SK-N-SH (cell line): ENCODE results near the gene CHST11. TPM values are rescaled to one million over a fixed set of nuclear protein-coding genes. Genes with fewer than 3 reads are reported as not detected.

Experiments used
- CTCF ChIA-PET: fragments of 300-600, 350-600 bp; formaldehyde crosslinking; extraction: SDS; loops from one replicate; lab custom pipeline; 2021; lab: Yijun Ruan, JAX
- POLR2A ChIA-PET: fragments of 350-600 bp; sonication (Branson Sonifier 250); formaldehyde crosslinking; extraction: SDS; loops from one replicate; lab custom pipeline; 2020; ENCODE audit warnings: antibody characterized with exemption, inconsistent platforms; lab: Yijun Ruan, JAX
- DNase-seq: peaks from one replicate; pipeline ENCODE4 v3.0.0; 2012
- H2AFZ ChIP-seq: fragments of 200-600 bp; sonication (generic); 2 replicates; pipeline ENCODE4 v1.8.1; 2016; ENCODE audit warnings: antibody characterized with exemption, mild to moderate bottlenecking, low read depth
- H3F3A ChIP-seq: fragments of 200-600 bp; sonication (generic); replicated peaks from 2 replicates; pipeline ENCODE3; 2016; ENCODE audit warnings: antibody characterized with exemption, mild to moderate bottlenecking; ENCODE audit not compliant: insufficient read depth
- H3K27ac ChIP-seq, 2 experiments: fragments of 200-500 bp in 1 of 2; fragments of 200-600 bp in 1 of 2; sonication (Bioruptor generic) in 1 of 2; sonication (generic), shearing (Covaris generic) in 1 of 2; 2 replicates each; pipeline versions ENCODE4 v1.5.1 to v1.6.1; 2014 to 2016; ENCODE audit warnings: low read depth in 2 of 2, inconsistent platforms in 1 of 2, low read length in 1 of 2, mild to moderate bottlenecking in 1 of 2, mixed read lengths in 1 of 2
- H3K27me3 ChIP-seq: fragments of 200-600 bp; sonication (generic), shearing (Covaris generic); 2 replicates; pipeline ENCODE4 v1.6.1; 2016; ENCODE audit warnings: mixed run types; ENCODE audit not compliant: insufficient read depth
- H3K36me3 ChIP-seq, 2 experiments: fragments of 200-500 bp in 1 of 2; fragments of 200-600 bp in 1 of 2; sonication (Bioruptor generic) in 1 of 2; sonication (generic) in 1 of 2; replicated peaks in 1 of 2; 2 replicates each; pipeline versions ENCODE3 to v1.5.1; 2014 to 2016; ENCODE audit warnings: low read length in 1 of 2, mild to moderate bottlenecking in 1 of 2; ENCODE audit not compliant: insufficient read depth in 2 of 2, control insufficient read depth in 1 of 2
- H3K4me1 ChIP-seq, 2 experiments: fragments of 200-500 bp in 1 of 2; fragments of 200-600 bp in 1 of 2; sonication (Bioruptor generic) in 1 of 2; sonication (generic), shearing (Covaris generic) in 1 of 2; 2 replicates each; pipeline versions ENCODE4 v1.5.1 to v1.6.1; 2014 to 2016; ENCODE audit warnings: low read depth in 1 of 2, low read length in 1 of 2, mixed run types in 1 of 2; ENCODE audit not compliant: insufficient read depth in 2 of 2, control insufficient read depth in 1 of 2
- H3K4me2 ChIP-seq: fragments of 200-600 bp; sonication (generic), shearing (Covaris generic); 2 replicates; pipeline ENCODE4 v1.6.1; 2017; ENCODE audit warnings: mixed run types
- H3K4me3 ChIP-seq, 2 experiments: fragments of 200-500 bp in 1 of 2; fragments of 200-600 bp in 1 of 2; sonication (Bioruptor generic) in 1 of 2; sonication (generic), shearing (Covaris generic) in 1 of 2; 2 replicates each; pipeline versions ENCODE4 v1.5.1 to v1.8.1; 2014 to 2016; ENCODE audit warnings: low read depth in 2 of 2, inconsistent platforms in 1 of 2, low read length in 1 of 2, mild to moderate bottlenecking in 1 of 2, mixed read lengths in 1 of 2, moderate library complexity in 1 of 2
- H3K79me2 ChIP-seq: fragments of 200-600 bp; sonication (generic); 2 replicates; pipeline ENCODE4 v1.8.1; 2017; ENCODE audit warnings: mild to moderate bottlenecking; ENCODE audit not compliant: insufficient read depth
- H3K9ac ChIP-seq: fragments of 200-600 bp; sonication (generic); 2 replicates; pipeline ENCODE4 v1.6.1; 2017; ENCODE audit warnings: mixed run types
- H3K9me2 ChIP-seq: fragments of 200-600 bp; sonication (generic); 2 replicates; pipeline ENCODE4 v1.6.1; 2017; ENCODE audit warnings: mixed run types
- H3K9me3 ChIP-seq: fragments of 200-600 bp; sonication (generic); 2 replicates; pipeline ENCODE4 v1.6.1; 2017; ENCODE audit warnings: mixed run types, mild to moderate bottlenecking, moderate library complexity
- H4K20me1 ChIP-seq: fragments of 200-600 bp; sonication (generic); 2 replicates; pipeline ENCODE4 v1.6.1; 2017; ENCODE audit warnings: mild to moderate bottlenecking, mixed run types; ENCODE audit not compliant: insufficient read depth
- CTCF ChIP-seq: fragments of 200-600 bp; sonication (generic); IDR thresholded peaks from 2 replicates; pipeline ENCODE4 v1.6.1; 2017; ENCODE audit warnings: antibody characterized with exemption, mild to moderate bottlenecking, moderate library complexity
- EP300 ChIP-seq, 2 experiments: IDR thresholded peaks; 2 replicates each; pipeline versions ENCODE4 v1.4.0 to v1.6.1; 2012; ENCODE audit warnings: borderline replicate concordance in 1 of 2, low read depth in 1 of 2, low read length in 1 of 2
- FOXM1 ChIP-seq: IDR thresholded peaks from 2 replicates; pipeline ENCODE4 v1.4.0; 2012; ENCODE audit warnings: low read depth, mild to moderate bottlenecking
- GABPA ChIP-seq: IDR thresholded peaks from 2 replicates; pipeline ENCODE4 v1.4.0; 2012; ENCODE audit warnings: low read depth, mild to moderate bottlenecking
- GATA2 ChIP-seq: sonication (generic); formaldehyde crosslinking; IDR thresholded peaks from 2 replicates; pipeline ENCODE4 v1.5.0; 2020; ENCODE audit warnings: mild to moderate bottlenecking, missing genetic modification reagents
- JUND ChIP-seq: IDR thresholded peaks from 2 replicates; pipeline ENCODE4 v1.4.0; 2012
- MEF2A ChIP-seq: IDR thresholded peaks from 2 replicates; pipeline ENCODE4 v1.4.0; 2012; ENCODE audit warnings: low read depth, borderline replicate concordance
- POLR2AphosphoS5 ChIP-seq: IDR thresholded peaks from 2 replicates; pipeline ENCODE4 v1.6.1; 2012; ENCODE audit warnings: low read depth, low read length
- RFX5 ChIP-seq: IDR thresholded peaks from 2 replicates; pipeline ENCODE4 v1.6.1; 2012; ENCODE audit warnings: mild to moderate bottlenecking, improper control_type of control experiment, low read length
- SIN3A ChIP-seq: IDR thresholded peaks from 2 replicates; pipeline ENCODE4 v1.6.1; 2012; ENCODE audit warnings: low read depth, mild to moderate bottlenecking, low read length, moderate library complexity, borderline replicate concordance
- TAF1 ChIP-seq: IDR thresholded peaks from 2 replicates; pipeline ENCODE4 v1.6.1; 2012; ENCODE audit warnings: low read depth, mild to moderate bottlenecking, low read length, moderate library complexity, borderline replicate concordance
- TCF12 ChIP-seq: IDR thresholded peaks from 2 replicates; pipeline ENCODE4 v1.4.0; 2012
- USF2 ChIP-seq: fragments of 150-350 bp; IDR thresholded peaks from 2 replicates; pipeline ENCODE4 v1.6.1; 2017; ENCODE audit warnings: antibody characterized with exemption, low read length, low read depth, borderline replicate concordance
- YY1 ChIP-seq: IDR thresholded peaks from 2 replicates; pipeline ENCODE4 v1.4.0; 2012; ENCODE audit warnings: low read depth, mild to moderate bottlenecking
- ZBTB33 ChIP-seq: IDR thresholded peaks from 2 replicates; pipeline ENCODE4 v1.4.0; 2012; ENCODE audit warnings: low read depth, borderline replicate concordance
- WGBS: methylation state at CpG from one replicate; pipeline ENCODE4 v1.1.6; 2017; ENCODE audit warnings: low lambda C conversion rate; 5-methylcytosine and 5-hydroxymethylcytosine counted together
- polyA plus RNA-seq, 3 experiments: library from polyadenylated mRNA; depleted of rRNA; stranded (reverse); fragments of >200 nt; gene quantifications; 2 replicates each; pipeline ENCODE4 v1.2.3, GENCODE V29; 2012
- TF ChIP-seq, protein P1 (sequence below): IDR thresholded peaks from 2 replicates; pipeline ENCODE4 v1.6.1; 2012; ENCODE audit warnings: mild to moderate bottlenecking, low read depth, low read length, moderate library complexity
- TF ChIP-seq, protein P2 (sequence below): IDR thresholded peaks from 2 replicates; pipeline ENCODE4; 2012

CHST11 gene
- polyA plus RNA-seq, 1 of the 3 experiments (the other 2 are of a cell fraction): 18.6 TPM

DNA sequence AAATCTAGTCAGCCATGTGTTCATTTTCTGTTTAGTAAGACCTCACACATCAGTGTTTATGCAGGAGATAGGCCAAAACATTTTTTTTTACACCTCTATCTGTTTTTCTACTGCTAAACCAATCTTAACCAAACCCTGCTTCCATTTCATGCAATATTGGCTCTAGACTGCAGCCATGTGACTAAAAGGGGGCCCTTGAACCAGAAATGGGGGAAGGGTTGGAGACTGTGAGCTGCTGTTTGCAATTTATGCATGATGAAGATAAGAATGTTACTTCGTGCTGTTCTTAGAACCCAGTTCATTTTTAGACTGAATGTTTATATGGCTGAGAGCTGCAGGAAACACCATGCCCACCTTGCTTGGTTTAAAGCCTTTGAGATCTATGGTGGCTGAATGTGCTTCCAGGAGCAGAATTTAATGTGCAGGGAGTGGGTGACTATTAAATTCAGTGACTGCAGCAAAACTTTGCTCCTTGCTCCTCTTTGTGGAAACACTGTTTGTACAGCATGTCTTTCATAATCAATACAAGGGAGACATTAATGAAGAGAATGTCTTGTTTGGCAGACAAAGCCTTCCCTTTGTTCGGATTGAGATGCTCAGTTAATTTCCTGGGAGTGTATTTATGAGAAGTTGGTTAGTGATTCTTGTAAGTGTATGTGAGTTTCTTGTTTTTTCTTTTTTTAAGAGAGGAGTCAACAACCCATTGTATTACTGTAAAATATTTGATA, 53.6 kb downstream of the CHST11 start:
- POLR2A ChIA-PET: no interaction called here
- Histone ChIP-seq H3K4me3 (no peak overlapping the region), H3K4me2 (no peak overlapping the region), H3K9me2 (no peaks in the 10 kb centered on the region), H4K20me1 (no peaks in the 10 kb centered on the region), H3K27me3 (no peaks in the 10 kb centered on the region), H2AFZ (no peak overlapping the region), H3K9me3 (no peaks in the 10 kb centered on the region), H3F3A (no peaks in the 10 kb centered on the region), H3K79me2 (no peaks in the 10 kb centered on the region), H3K4me1 (peaks cover 0 to 1% of the 10 kb centered on the region in 2 experiments; a peak in 1 of 4 replicates), H3K9ac (no peak overlapping the region), H3K36me3 (no peaks in the 10 kb centered on the region), H3K27ac (no peak overlapping the region)
- CTCF ChIA-PET: no interaction called here
- no peak for DNase-seq
- TF ChIP-seq, protein P1, sequence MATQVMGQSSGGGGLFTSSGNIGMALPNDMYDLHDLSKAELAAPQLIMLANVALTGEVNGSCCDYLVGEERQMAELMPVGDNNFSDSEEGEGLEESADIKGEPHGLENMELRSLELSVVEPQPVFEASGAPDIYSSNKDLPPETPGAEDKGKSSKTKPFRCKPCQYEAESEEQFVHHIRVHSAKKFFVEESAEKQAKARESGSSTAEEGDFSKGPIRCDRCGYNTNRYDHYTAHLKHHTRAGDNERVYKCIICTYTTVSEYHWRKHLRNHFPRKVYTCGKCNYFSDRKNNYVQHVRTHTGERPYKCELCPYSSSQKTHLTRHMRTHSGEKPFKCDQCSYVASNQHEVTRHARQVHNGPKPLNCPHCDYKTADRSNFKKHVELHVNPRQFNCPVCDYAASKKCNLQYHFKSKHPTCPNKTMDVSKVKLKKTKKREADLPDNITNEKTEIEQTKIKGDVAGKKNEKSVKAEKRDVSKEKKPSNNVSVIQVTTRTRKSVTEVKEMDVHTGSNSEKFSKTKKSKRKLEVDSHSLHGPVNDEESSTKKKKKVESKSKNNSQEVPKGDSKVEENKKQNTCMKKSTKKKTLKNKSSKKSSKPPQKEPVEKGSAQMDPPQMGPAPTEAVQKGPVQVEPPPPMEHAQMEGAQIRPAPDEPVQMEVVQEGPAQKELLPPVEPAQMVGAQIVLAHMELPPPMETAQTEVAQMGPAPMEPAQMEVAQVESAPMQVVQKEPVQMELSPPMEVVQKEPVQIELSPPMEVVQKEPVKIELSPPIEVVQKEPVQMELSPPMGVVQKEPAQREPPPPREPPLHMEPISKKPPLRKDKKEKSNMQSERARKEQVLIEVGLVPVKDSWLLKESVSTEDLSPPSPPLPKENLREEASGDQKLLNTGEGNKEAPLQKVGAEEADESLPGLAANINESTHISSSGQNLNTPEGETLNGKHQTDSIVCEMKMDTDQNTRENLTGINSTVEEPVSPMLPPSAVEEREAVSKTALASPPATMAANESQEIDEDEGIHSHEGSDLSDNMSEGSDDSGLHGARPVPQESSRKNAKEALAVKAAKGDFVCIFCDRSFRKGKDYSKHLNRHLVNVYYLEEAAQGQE: no peak
- TF ChIP-seq GATA2 (no peak), GABPA (no peak), RFX5 (no peak), JUND (no peak), TCF12 (no peak)
- TF ChIP-seq, protein P2, sequence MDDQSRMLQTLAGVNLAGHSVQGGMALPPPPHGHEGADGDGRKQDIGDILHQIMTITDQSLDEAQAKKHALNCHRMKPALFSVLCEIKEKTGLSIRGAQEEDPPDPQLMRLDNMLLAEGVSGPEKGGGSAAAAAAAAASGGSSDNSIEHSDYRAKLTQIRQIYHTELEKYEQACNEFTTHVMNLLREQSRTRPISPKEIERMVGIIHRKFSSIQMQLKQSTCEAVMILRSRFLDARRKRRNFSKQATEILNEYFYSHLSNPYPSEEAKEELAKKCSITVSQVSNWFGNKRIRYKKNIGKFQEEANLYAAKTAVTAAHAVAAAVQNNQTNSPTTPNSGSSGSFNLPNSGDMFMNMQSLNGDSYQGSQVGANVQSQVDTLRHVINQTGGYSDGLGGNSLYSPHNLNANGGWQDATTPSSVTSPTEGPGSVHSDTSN: no peak
- WGBS: 78% methylated on average over 2 of the region's 2 CpGs

GRCh38 chr12:104510873-104511440, 54.2 kb downstream of the CHST11 start:
- H3K9me2 ChIP-seq: no peaks in the 10 kb centered on the region
- H3K9ac ChIP-seq: no peak overlapping the region
- no peak overlapping the region for H3K4me2 ChIP-seq
- CTCF ChIA-PET: no interaction called here
- H3K27me3 ChIP-seq: no peaks in the 10 kb centered on the region
- H3K4me1 ChIP-seq: no peaks in the 10 kb centered on the region; a peak in 1 of 4 replicates
- DNase-seq: no peak
- no peak overlapping the region for H3K4me3 ChIP-seq
- no peaks in the 10 kb centered on the region for H3F3A ChIP-seq
- POLR2A ChIA-PET: no interaction called here
- no peak overlapping the region for H3K27ac ChIP-seq
- H4K20me1 ChIP-seq: no peaks in the 10 kb centered on the region
- no peak overlapping the region for H2AFZ ChIP-seq
- no peaks in the 10 kb centered on the region for H3K79me2 ChIP-seq
- no peaks in the 10 kb centered on the region for H3K36me3 ChIP-seq
- WGBS: 78% methylated on average over 2 of the region's 2 CpGs
- H3K9me3 ChIP-seq: no peaks in the 10 kb centered on the region
- TF ChIP-seq SIN3A (no peak), ZBTB33 (no peak), POLR2AphosphoS5 (no peak), CTCF (no peak), FOXM1 (no peak), GATA2 (no peak), USF2 (no peak), YY1 (no peak), EP300 (IDR thresholded peaks at IDR 0.05; ENCODE audit: borderline replicate concordance in 1 of 2, low read depth in 1 of 2, low read length in 1 of 2) (no peak), MEF2A (no peak), TAF1 (no peak)
